Heart left ventricle (tissue), 13 donors: ENCODE measurements around the gene NPIPA2.
"Not testable (repeated sequence)": the region's sequence is repeated elsewhere in the genome, so short reads cannot be mapped to it uniquely, and the experiment has no call there.

Experiments
- CTCF ChIP-seq, 12 donors: fragments of 200-600 bp; sonication (generic) in 4 of 12; IDR thresholded peaks; one replicate each; pipeline versions ENCODE4 v1.5.0 to v1.8.0; 2018 to 2022; ENCODE audit warnings: antibody characterized with exemption in 12 of 12, mild to moderate bottlenecking in 5 of 12
- POLR2A ChIP-seq, 2 donors: fragments of 450-650 bp; IDR thresholded peaks; one replicate each; pipeline ENCODE4 v1.6.1; 2017; ENCODE audit warnings: antibody characterized with exemption in 2 of 2, mild to moderate bottlenecking in 2 of 2, moderate library complexity in 2 of 2
- donor health status: ischemic (EF 13 %, LVEDD 7.1; RV severe dilation, severe dysfunction).
- donor health status: DM: no; HTN: yes; CAD: no.
- donor health status: DM: no; HTN: no; CAD: no.
- donor health status: ischemic (EF 25% LVEDD 6.9; RV normal size, moderate dysfunction).
- donor health status: ischemic (EF 25% LVEDD 5.7; RV mildly dilated, moderate dysfunction).
- donor health status: ischemic (EF 35%, LVEDD 5.7; RV mildly dilated, moderate dysfunction).
- donor health status: nonischemic (EF 11% LVEDD 7.7; RV severe dilation, severe dysfunction).
- donor health status: DM: yes; HTN: yes; CAD: no.
- donor health status: PGD.
- donor health status: ischemic (EF 29% LVEDD 5.4; RV normal size, mild dysfunction).
- donor health status: nonischemic (EF 23%, LVEDD 6.1; RV moderate dilation, normal function).

- TF ChIP-seq CTCF, POLR2A (IDR thresholded peaks at IDR 0.05): not testable (repeated sequence)
Observed at GRCh38 chr16:14797558-14797957, 55.2 kb downstream of the NPIPA2 start.
